Natural killer cell (primary cell): Measurements from ENCODE around the gene TRIM38. TPM values are rescaled to one million over a fixed set of nuclear protein-coding genes. Genes with fewer than 3 reads are reported as not detected.

ENCODE experiments used
- ATAC-seq, 3 donors: fragments of 150-1000 bp in 2 of 3; fragments of 200-7000 bp in 1 of 3; cut with Tn5 transposase; 1 replicate in 1 of 3; 2 replicates in 2 of 3; pipeline ENCODE4 v1.10.0; 2021; ENCODE audit warnings: mild to moderate bottlenecking in 2 of 3, moderate library complexity in 2 of 3
- DNase-seq, 2 donors: peaks; one replicate each; pipeline versions ENCODE4 v3.0.0 to v3.0.0-alpha.2; 2013 to 2021; ENCODE audit warnings: mixed read lengths in 1 of 2
- H3K27ac ChIP-seq: one replicate; pipeline ENCODE4 v1.5.1; 2013; ENCODE audit warnings: mild to moderate bottlenecking, low read length
- H3K27me3 ChIP-seq: one replicate; pipeline ENCODE4 v1.6.1; 2013; ENCODE audit warnings: low read length; ENCODE audit not compliant: control insufficient read depth, insufficient read depth
- H3K36me3 ChIP-seq: one replicate; pipeline ENCODE4 v1.6.1; 2013; ENCODE audit warnings: low read length; ENCODE audit not compliant: control insufficient read depth, insufficient read depth
- H3K4me1 ChIP-seq: one replicate; pipeline ENCODE4 v1.6.1; 2013; ENCODE audit warnings: low read length; ENCODE audit not compliant: control insufficient read depth, insufficient read depth
- H3K4me3 ChIP-seq: one replicate; pipeline ENCODE4 v1.5.1; 2013; ENCODE audit warnings: low read length
- H3K9me3 ChIP-seq: one replicate; pipeline ENCODE4 v1.6.1; 2013; ENCODE audit warnings: low read length; ENCODE audit not compliant: control insufficient read depth, insufficient read depth
- H3K27ac Mint-ChIP-seq, 2 donors: one replicate each; pipeline ENCODE4 v1.8.0; 2022; ENCODE audit warnings: mild to moderate bottlenecking in 2 of 2, mixed read lengths in 2 of 2, moderate library complexity in 1 of 2
- H3K27me3 Mint-ChIP-seq, 2 donors: one replicate each; pipeline ENCODE4 v1.8.0; 2022; ENCODE audit warnings: low read depth in 2 of 2, mixed read lengths in 2 of 2
- H3K36me3 Mint-ChIP-seq: one replicate; pipeline ENCODE4 v1.8.0; 2022; ENCODE audit warnings: mixed read lengths
- H3K4me1 Mint-ChIP-seq, 2 donors: one replicate each; pipeline ENCODE4 v1.8.0; 2022; ENCODE audit warnings: mixed read lengths in 2 of 2
- H3K4me3 Mint-ChIP-seq: one replicate; pipeline ENCODE4 v1.8.0; 2022; ENCODE audit warnings: mild to moderate bottlenecking, moderate library complexity, mixed read lengths
- H3K9me3 Mint-ChIP-seq, 2 donors: one replicate each; pipeline ENCODE4 v1.8.0; 2022; ENCODE audit warnings: mixed read lengths in 2 of 2
- WGBS: methylation state at CpG from one replicate; pipeline ENCODE4 v1.1.7; 2013; ENCODE audit warnings: missing lambda C conversion rate; ENCODE audit not compliant: insufficient coverage; 5-methylcytosine and 5-hydroxymethylcytosine counted together
- intact Hi-C: fragments of 100-400 bp; cut with micrococcal nuclease; formaldehyde crosslinking; loops from one replicate; pipeline ENCODE4 v1.14.2; 2022
- total RNA-seq, 4 donors: library from RNA; stranded (reverse); fragments of 120-200 nt in 1 of 4; gene quantifications; one replicate each; pipeline versions ENCODE4 v1.2.3 to v1.2.4, GENCODE V29; 2013 to 2022
- TF ChIP-seq, protein P1 (sequence below): fragments of 200-600 bp; IDR thresholded peaks from one replicate; pipeline ENCODE4 v1.8.0; 2022; ENCODE audit warnings: antibody characterized with exemption

TRIM38 gene
- total RNA-seq, 3 donors from 2014 or later (not counting 1 experiment from before 2014, with no cell fraction given), result 25.5 to 30.5 (median 27.1) TPM

DNA sequence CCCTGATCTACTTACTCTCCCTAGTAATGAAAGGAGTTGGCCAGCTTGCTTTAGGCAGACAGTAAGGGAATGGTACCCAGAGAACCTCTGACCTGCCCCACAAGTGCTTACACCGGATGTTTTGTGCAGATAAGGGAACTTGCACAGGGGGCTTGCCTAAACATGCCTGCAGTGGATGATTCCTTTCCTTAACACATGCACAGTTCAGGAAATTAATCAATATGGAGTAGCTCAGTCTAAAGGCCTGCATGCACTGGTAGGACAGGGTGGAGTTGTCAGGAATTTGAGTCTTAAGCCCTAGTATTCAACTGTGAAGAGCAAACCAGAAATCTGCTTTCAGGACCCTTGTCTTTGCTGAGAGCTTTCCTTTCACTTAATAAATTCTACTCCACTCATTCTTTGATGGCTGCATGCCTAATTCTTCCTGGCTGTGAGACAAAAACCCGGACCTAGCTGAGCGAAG is 3.9 kb upstream of the TRIM38 start:
- H3K27me3 Mint-ChIP-seq, result peaks cover 0 to 4% of the 10 kb centered on the region in 2 donors
- H3K36me3 Mint-ChIP-seq, result no peaks in the 10 kb centered on the region
- peak overlapping the region; percentile 9 to 79 for H3K27ac Mint-ChIP-seq
- TF ChIP-seq, protein P1, sequence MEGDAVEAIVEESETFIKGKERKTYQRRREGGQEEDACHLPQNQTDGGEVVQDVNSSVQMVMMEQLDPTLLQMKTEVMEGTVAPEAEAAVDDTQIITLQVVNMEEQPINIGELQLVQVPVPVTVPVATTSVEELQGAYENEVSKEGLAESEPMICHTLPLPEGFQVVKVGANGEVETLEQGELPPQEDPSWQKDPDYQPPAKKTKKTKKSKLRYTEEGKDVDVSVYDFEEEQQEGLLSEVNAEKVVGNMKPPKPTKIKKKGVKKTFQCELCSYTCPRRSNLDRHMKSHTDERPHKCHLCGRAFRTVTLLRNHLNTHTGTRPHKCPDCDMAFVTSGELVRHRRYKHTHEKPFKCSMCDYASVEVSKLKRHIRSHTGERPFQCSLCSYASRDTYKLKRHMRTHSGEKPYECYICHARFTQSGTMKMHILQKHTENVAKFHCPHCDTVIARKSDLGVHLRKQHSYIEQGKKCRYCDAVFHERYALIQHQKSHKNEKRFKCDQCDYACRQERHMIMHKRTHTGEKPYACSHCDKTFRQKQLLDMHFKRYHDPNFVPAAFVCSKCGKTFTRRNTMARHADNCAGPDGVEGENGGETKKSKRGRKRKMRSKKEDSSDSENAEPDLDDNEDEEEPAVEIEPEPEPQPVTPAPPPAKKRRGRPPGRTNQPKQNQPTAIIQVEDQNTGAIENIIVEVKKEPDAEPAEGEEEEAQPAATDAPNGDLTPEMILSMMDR, result no peak
- Histone ChIP-seq H3K4me1 (peaks cover 22% of the 10 kb centered on the region), H3K36me3 (no peaks in the 10 kb centered on the region), H3K4me3 (no peak overlapping the region), H3K27ac (no peak overlapping the region), H3K27me3 (no peaks in the 10 kb centered on the region), H3K9me3 (no peaks in the 10 kb centered on the region)
- H3K4me3 Mint-ChIP-seq, result peak overlapping the region; percentile 45
- DNase-seq (no peak), ATAC-seq (no peak)
- intact Hi-C loops, result no loop called here
- H3K4me1 Mint-ChIP-seq, result peaks cover 40 to 42% of the 10 kb centered on the region in 2 donors
- H3K9me3 Mint-ChIP-seq, result peaks cover 0 to 2% of the 10 kb centered on the region in 2 donors
- 87% methylated on average over 3 of the region's 3 CpGs for WGBS

DNA sequence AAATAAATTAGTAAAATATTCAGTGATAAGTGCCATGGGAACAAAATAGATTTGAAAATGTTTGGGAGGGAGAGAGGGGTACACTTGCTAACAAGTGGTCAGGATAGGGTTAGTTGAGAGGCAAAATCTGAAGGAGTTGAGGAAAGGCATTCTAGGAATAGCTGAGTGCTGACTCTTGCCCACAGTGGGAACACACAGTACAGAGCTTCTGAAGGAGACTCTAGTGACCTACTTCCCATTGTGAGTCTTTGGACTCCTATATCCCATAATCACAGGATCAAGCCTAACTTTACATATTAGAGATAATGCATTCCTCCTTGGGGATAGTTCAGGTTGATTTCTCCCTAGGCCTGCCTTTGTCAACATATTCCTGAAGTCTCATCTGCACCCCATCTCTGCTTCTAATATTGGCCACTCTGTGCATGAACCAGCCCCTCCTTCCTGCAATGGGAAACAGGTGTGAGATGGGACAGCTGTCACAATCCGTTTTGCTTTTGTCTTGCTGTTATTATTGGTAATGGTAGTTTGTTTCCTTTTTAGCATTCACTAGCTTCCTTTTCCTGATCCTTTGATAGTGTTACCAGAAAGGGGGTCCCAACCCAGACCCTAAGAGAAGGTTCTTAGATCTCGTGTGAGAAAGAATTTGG is 2.6 kb upstream of the TRIM38 start:
- Mint-ChIP-seq H3K36me3 (no peaks in the 10 kb centered on the region), H3K4me1 (peaks cover 52 to 55% of the 10 kb centered on the region in 2 donors), H3K27ac (peak overlapping the region; percentile 96 to 99), H3K4me3 (no peak overlapping the region), H3K9me3 (peaks cover 0 to 2% of the 10 kb centered on the region in 2 donors), H3K27me3 (peaks cover 0 to 3% of the 10 kb centered on the region in 2 donors)
- H3K4me3 ChIP-seq, result no peak overlapping the region
- intact Hi-C loops, result no loop called here
- 73% methylated on average over 1 of the region's 2 CpGs for WGBS
- DNase-seq (no peak), ATAC-seq (no peak)
- no peak overlapping the region for H3K27ac ChIP-seq
- H3K36me3 ChIP-seq, result peaks cover 5% of the 10 kb centered on the region
- H3K9me3 ChIP-seq, result no peaks in the 10 kb centered on the region
- H3K4me1 ChIP-seq, result peaks cover 30% of the 10 kb centered on the region
- TF ChIP-seq, protein P1, result no peak
- H3K27me3 ChIP-seq, result no peaks in the 10 kb centered on the region

DNA sequence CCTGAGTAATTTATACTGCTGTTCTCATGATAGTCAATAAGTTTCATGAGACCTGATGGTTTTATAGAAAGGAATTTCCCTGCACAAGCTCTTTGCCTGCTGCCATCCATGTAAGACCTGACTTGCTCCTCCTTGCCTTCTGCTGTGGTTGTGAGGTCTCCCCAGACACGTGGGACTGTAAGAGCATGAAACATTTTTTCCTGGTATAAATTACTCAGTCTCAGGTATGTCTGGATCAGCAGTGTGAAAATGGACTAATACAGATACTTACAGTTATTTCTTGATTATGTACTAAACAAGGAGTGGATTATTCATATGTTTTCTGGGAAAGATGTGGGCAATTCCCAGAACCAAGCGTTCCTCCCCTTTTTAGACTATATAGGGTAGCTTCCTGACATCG is 1.9 kb upstream of the TRIM38 start:
- peaks cover 13% of the 10 kb centered on the region for H3K36me3 ChIP-seq
- Mint-ChIP-seq H3K27ac (peak overlapping the region; percentile 96 to 99), H3K36me3 (no peaks in the 10 kb centered on the region), H3K27me3 (peaks cover 0 to 3% of the 10 kb centered on the region in 2 donors), H3K4me1 (peaks cover 52 to 55% of the 10 kb centered on the region in 2 donors), H3K9me3 (peaks cover 0 to 2% of the 10 kb centered on the region in 2 donors), H3K4me3 (peak overlapping the region; percentile 25)
- no peak for ATAC-seq
- intact Hi-C loops, result no loop called here
- H3K4me3 ChIP-seq, result no peak overlapping the region
- 87% methylated on average over 2 of the region's 3 CpGs for WGBS
- H3K27me3 ChIP-seq, result no peaks in the 10 kb centered on the region
- no peaks in the 10 kb centered on the region for H3K9me3 ChIP-seq
- no peak for DNase-seq
- TF ChIP-seq, protein P1, result no peak
- H3K27ac ChIP-seq, result no peak overlapping the region
- H3K4me1 ChIP-seq, result peaks cover 37% of the 10 kb centered on the region
